H1 (cell line): ENCODE results near the gene BGN. TPM values are rescaled to one million over a fixed set of nuclear protein-coding genes. Genes with fewer than 3 reads are reported as not detected.

ENCODE experiments used
- CTCF ChIA-PET: fragments of 300-600 bp; sonication (Branson Sonifier 250); formaldehyde crosslinking; loops from one replicate; lab custom pipeline; 2021; ENCODE audit not compliant: partially characterized antibody; lab: Charles Lee
- POLR2A ChIA-PET: fragments of 300-600 bp; sonication (Branson Sonifier 250); formaldehyde crosslinking; loops from one replicate; lab custom pipeline; 2021; ENCODE audit warnings: inconsistent platforms; ENCODE audit not compliant: partially characterized antibody; lab: Charles Lee
- DNase-seq, 2 experiments: peaks; one replicate each; pipeline versions ENCODE4 v3.0.0 to v3.0.0-alpha.2; 2010 to 2022; ENCODE audit warnings: low spot score in 2 of 2, low read depth in 1 of 2, mixed read lengths in 1 of 2
- FAIRE-seq: peaks from 2 replicates; lab custom pipeline; 2011; peaks lifted over from hg19 to GRCh38; lab: Jason Lieb, UNC
- H2AFZ ChIP-seq: 2 replicates; pipeline ENCODE4 v1.8.1; 2012; ENCODE audit warnings: low read length, inconsistent platforms
- H2AK5ac ChIP-seq: 2 replicates; pipeline ENCODE4 v1.6.1; 2013; ENCODE audit warnings: low read depth, low read length
- H2BK120ac ChIP-seq: replicated peaks from 2 replicates; pipeline ENCODE3; 2013; ENCODE audit warnings: low read depth, low read length, inconsistent platforms
- H2BK12ac ChIP-seq: 2 replicates; pipeline ENCODE4 v1.6.1; 2013; ENCODE audit warnings: low read depth, low read length
- H2BK15ac ChIP-seq: 2 replicates; pipeline ENCODE4 v1.6.1; 2013; ENCODE audit warnings: low read length
- H2BK20ac ChIP-seq: 2 replicates; pipeline ENCODE4 v1.6.1; 2013; ENCODE audit warnings: low read length
- H2BK5ac ChIP-seq: 2 replicates; pipeline ENCODE4 v1.6.1; 2013; ENCODE audit warnings: low read depth, low read length
- H3K14ac ChIP-seq: 2 replicates; pipeline ENCODE4 v1.6.1; 2013; ENCODE audit warnings: inconsistent platforms; ENCODE audit not compliant: insufficient read length
- H3K18ac ChIP-seq: 2 replicates; pipeline ENCODE4 v1.6.1; 2013; ENCODE audit warnings: low read length; ENCODE audit errors: extremely low read depth
- H3K23ac ChIP-seq: 2 replicates; pipeline ENCODE4 v1.6.1; 2013; ENCODE audit warnings: inconsistent platforms; ENCODE audit not compliant: insufficient read length
- H3K23me2 ChIP-seq: 2 replicates; pipeline ENCODE4 v1.6.1; 2013; ENCODE audit warnings: low read depth, low read length
- H3K27ac ChIP-seq: 2 replicates; pipeline ENCODE4 v1.6.1; 2011; ENCODE audit warnings: low read depth, low read length, inconsistent platforms
- H3K27me3 ChIP-seq, 4 experiments: replicated peaks in 1 of 4; 1 replicate in 1 of 4; 2 replicates in 3 of 4; pipeline versions ENCODE4 v1.6.1 to v1.8.1; 2011 to 2013; ENCODE audit warnings: low read length in 3 of 4, mild to moderate bottlenecking in 3 of 4, inconsistent platforms in 2 of 4, mixed read lengths in 2 of 4, moderate library complexity in 1 of 4; ENCODE audit not compliant: control insufficient read depth in 3 of 4, insufficient read depth in 3 of 4; ENCODE audit errors: extremely low read depth in 1 of 4
- H3K36me3 ChIP-seq, 4 experiments: 2 replicates each; pipeline versions ENCODE4 v1.6.1 to v1.8.1; 2011 to 2013; ENCODE audit warnings: mild to moderate bottlenecking in 4 of 4, low read length in 3 of 4, moderate library complexity in 2 of 4, control low read depth in 1 of 4, inconsistent platforms in 1 of 4; ENCODE audit not compliant: insufficient read depth in 4 of 4, control insufficient read depth in 2 of 4
- H3K4ac ChIP-seq: replicated peaks from 2 replicates; pipeline ENCODE3; 2013; ENCODE audit warnings: low read length, low read depth, mixed read lengths, inconsistent platforms; ENCODE audit not compliant: insufficient read length
- H3K4me1 ChIP-seq, 4 experiments: replicated peaks in 1 of 4; 1 replicate in 1 of 4; 2 replicates in 3 of 4; pipeline versions ENCODE4 v1.6.1 to v1.8.1; 2011 to 2013; ENCODE audit warnings: low read length in 3 of 4, inconsistent platforms in 2 of 4, mixed read lengths in 1 of 4; ENCODE audit not compliant: insufficient read depth in 4 of 4, control insufficient read depth in 3 of 4
- H3K4me2 ChIP-seq, 2 experiments: 2 replicates each; pipeline versions ENCODE4 v1.6.1 to v1.8.1; 2011 to 2013; ENCODE audit warnings: low read depth in 2 of 2, low read length in 2 of 2, control low read depth in 1 of 2, inconsistent platforms in 1 of 2, mild to moderate bottlenecking in 1 of 2; ENCODE audit not compliant: insufficient read depth in 1 of 2
- H3K4me3 ChIP-seq, 4 experiments: fragments of 200-600, 300-600 bp in 1 of 4; sonication (generic), shearing (Covaris generic), sonication (Bioruptor Twin) in 1 of 4; 2 replicates each; pipeline versions ENCODE4 v1.5.1 to v1.8.1; 2011 to 2016; ENCODE audit warnings: low read length in 4 of 4, low read depth in 3 of 4, control low read depth in 2 of 4, inconsistent platforms in 2 of 4, mild to moderate bottlenecking in 2 of 4, mixed read lengths in 1 of 4, moderate library complexity in 1 of 4; ENCODE audit not compliant: insufficient read depth in 2 of 4; ENCODE audit errors: extremely low read depth in 1 of 4
- H3K56ac ChIP-seq: replicated peaks from 2 replicates; pipeline ENCODE3; 2013; ENCODE audit warnings: low read depth, mild to moderate bottlenecking, mixed read lengths, low read length, inconsistent platforms; ENCODE audit not compliant: insufficient read length
- H3K79me1 ChIP-seq: 2 replicates; pipeline ENCODE4 v1.6.1; 2013; ENCODE audit warnings: low read depth, low read length, control low read depth
- H3K79me2 ChIP-seq, 2 experiments: 2 replicates each; pipeline versions ENCODE4 v1.6.1 to v1.8.1; 2012 to 2013; ENCODE audit warnings: low read length in 2 of 2, mild to moderate bottlenecking in 2 of 2, inconsistent platforms in 1 of 2; ENCODE audit not compliant: insufficient read depth in 2 of 2, control insufficient read depth in 1 of 2
- H3K9ac ChIP-seq, 4 experiments: replicated peaks in 1 of 4; 1 replicate in 1 of 4; 2 replicates in 3 of 4; pipeline versions ENCODE4 v1.6.1 to v1.8.1; 2011 to 2013; ENCODE audit warnings: low read depth in 3 of 4, low read length in 3 of 4, control low read depth in 2 of 4, mild to moderate bottlenecking in 2 of 4, moderate library complexity in 2 of 4, inconsistent platforms in 1 of 4; ENCODE audit errors: extremely low read depth in 1 of 4
- H3K9me3 ChIP-seq, 2 experiments: 2 replicates each; pipeline versions ENCODE4 v1.6.1 to v1.8.1; 2012 to 2013; ENCODE audit warnings: mild to moderate bottlenecking in 2 of 2, moderate library complexity in 2 of 2, control low read depth in 1 of 2, inconsistent platforms in 1 of 2, low read depth in 1 of 2, low read length in 1 of 2, mixed read lengths in 1 of 2; ENCODE audit not compliant: insufficient read depth in 2 of 2
- H4K20me1 ChIP-seq, 2 experiments: replicated peaks in 1 of 2; 2 replicates each; pipeline versions ENCODE3 to v1.8.1; 2011 to 2013; ENCODE audit warnings: inconsistent platforms in 2 of 2, low read length in 2 of 2, mild to moderate bottlenecking in 1 of 2; ENCODE audit not compliant: insufficient read depth in 2 of 2, control insufficient read depth in 1 of 2
- H4K5ac ChIP-seq: 2 replicates; pipeline ENCODE4 v1.6.1; 2013; ENCODE audit warnings: low read length, low read depth, mixed read lengths, inconsistent platforms; ENCODE audit not compliant: insufficient read length
- H4K8ac ChIP-seq: 2 replicates; pipeline ENCODE4 v1.8.0; 2013; ENCODE audit warnings: mild to moderate bottlenecking, moderate library complexity, low read length, inconsistent platforms; ENCODE audit not compliant: insufficient read depth; ENCODE audit errors: extremely low read depth
- H4K91ac ChIP-seq: replicated peaks from 2 replicates; pipeline ENCODE3; 2013; ENCODE audit warnings: low read length, mixed read lengths, inconsistent platforms; ENCODE audit not compliant: insufficient read length
- CREB1 ChIP-seq: IDR thresholded peaks from 2 replicates; pipeline ENCODE4 v1.6.1; 2012; ENCODE audit warnings: inconsistent platforms
- WGBS, 2 experiments: shearing (Covaris generic) in 1 of 2; methylation state at CpG; one replicate each; pipeline versions ENCODE4 v1.1.6 to v1.1.7; 2013 to 2015; ENCODE audit warnings: low lambda C conversion rate in 2 of 2, mixed read lengths in 2 of 2, inconsistent platforms in 1 of 2, low coverage in 1 of 2, missing lambda C conversion rate in 1 of 2; ENCODE audit not compliant: insufficient replicate concordance in 2 of 2, insufficient coverage in 1 of 2, insufficient read length in 1 of 2; ENCODE audit errors: extremely low coverage in 1 of 2, missing lambda C conversion rate in 1 of 2; 5-methylcytosine and 5-hydroxymethylcytosine counted together
- polyA plus RNA-seq, 7 experiments: library from polyadenylated mRNA; depleted of rRNA in 3 of 7; stranded (reverse) in 5 of 7; unstranded in 2 of 7; fragments of >200 nt in 5 of 7; fragments of 200-250 nt in 2 of 7; gene quantifications; 1 replicate in 5 of 7; 2 replicates in 1 of 7; 4 replicates in 1 of 7; pipeline versions ENCODE4 v1.2.1 to v1.2.3, GENCODE V29; 2011 to 2013; ENCODE audit warnings: missing spikeins in 2 of 7, mixed read lengths in 2 of 7
- total RNA-seq: library from RNA; stranded (reverse); fragmentation: NEBNext Ultra II Directional; extraction: Animal tissue kit (Norgen Biotek cat#: 25700); gene quantifications from 2 replicates; pipeline ENCODE4 v1.2.1, GENCODE V29; 2021
- TF ChIP-seq, protein P1 (sequence below): IDR thresholded peaks from 2 replicates; pipeline ENCODE4 v1.6.1; 2012; ENCODE audit warnings: inconsistent platforms

BGN gene
- total and polyA plus RNA-seq, 2 of the 8 experiments (the other 6 are each of a cell fraction or from before 2014, with no cell fraction given), result 1.8 to 2.4 TPM

- H3K9ac ChIP-seq, result no peak overlapping the region
- no peak overlapping the region for H3K56ac ChIP-seq
- peaks cover 0 to 2% (median 0%) of the 10 kb centered on the region in 4 experiments; a peak in 2 of 7 replicates for H3K4me1 ChIP-seq
- no peaks in the 10 kb centered on the region for H3K23me2 ChIP-seq
- no peak for DNase-seq
- H3K79me1 ChIP-seq, result no peaks in the 10 kb centered on the region
- H2BK12ac ChIP-seq, result no peak overlapping the region
- H3K36me3 ChIP-seq, result no peaks in the 10 kb centered on the region
- H3K9me3 ChIP-seq, result no peaks in the 10 kb centered on the region
- no peaks in the 10 kb centered on the region for H3K79me2 ChIP-seq
- no peak overlapping the region for H4K5ac ChIP-seq
- H3K4me3 ChIP-seq, result no peak overlapping the region
- H3K14ac ChIP-seq, result no peak overlapping the region
- WGBS, 2 experiments, result 85% methylated on average over 10 of the region's 20 CpGs; no CpG with 5 or more reads in 1 of the 2 experiments
- ChIA-PET POLR2A (interaction anchor here (0.6 kb wide), 1 partner anchor 376 kb away, joined by 3 read pairs; no protein-coding TSS in a partner anchor), CTCF (interaction anchor here (0.6 to 3.0 kb wide), 2 partner anchors 9 to 30 kb away, joined by 3 to 12 read pairs; no protein-coding TSS in a partner anchor)
- H4K8ac ChIP-seq, result no peak overlapping the region
- no peaks in the 10 kb centered on the region for H4K20me1 ChIP-seq
- no peak overlapping the region for H3K4ac ChIP-seq
- H2AK5ac ChIP-seq, result no peak overlapping the region
- no peak overlapping the region for H3K18ac ChIP-seq
- H2BK15ac ChIP-seq, result no peak overlapping the region
- H2BK20ac ChIP-seq, result no peak overlapping the region
- no peak overlapping the region for H4K91ac ChIP-seq
- no peak overlapping the region for H2BK120ac ChIP-seq
- H2BK5ac ChIP-seq, result no peak overlapping the region
- H3K27me3 ChIP-seq, result no peaks in the 10 kb centered on the region
- no peak for FAIRE-seq
- H3K27ac ChIP-seq, result no peak overlapping the region
- H3K23ac ChIP-seq, result no peak overlapping the region
- no peak overlapping the region for H3K4me2 ChIP-seq
- H2AFZ ChIP-seq, result no peak overlapping the region
- no peak for TF ChIP-seq CREB1
- TF ChIP-seq, protein P1, sequence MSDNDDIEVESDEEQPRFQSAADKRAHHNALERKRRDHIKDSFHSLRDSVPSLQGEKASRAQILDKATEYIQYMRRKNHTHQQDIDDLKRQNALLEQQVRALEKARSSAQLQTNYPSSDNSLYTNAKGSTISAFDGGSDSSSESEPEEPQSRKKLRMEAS, result no peak
These were observed 35.8 kb downstream of the BGN start for GRCh38 chrX:153530411-153531129.
